Mucosa of rectum (tissue), 2 donors: ENCODE measurements around the gene ZNF296.

ENCODE experiments used
- H3K27ac ChIP-seq, 2 donors: one replicate each; pipeline ENCODE4 v1.7.0; 2013; ENCODE audit warnings: inconsistent platforms in 2 of 2, low read depth in 2 of 2, low read length in 2 of 2
- H3K27me3 ChIP-seq, 2 donors: one replicate each; pipeline ENCODE4 v1.7.0; 2013; ENCODE audit warnings: low read length in 2 of 2; ENCODE audit not compliant: control insufficient read depth in 2 of 2, insufficient read depth in 2 of 2
- H3K36me3 ChIP-seq, 2 donors: one replicate each; pipeline ENCODE4 v1.7.0; 2013; ENCODE audit warnings: low read length in 2 of 2; ENCODE audit not compliant: control insufficient read depth in 2 of 2, insufficient read depth in 2 of 2
- H3K4me1 ChIP-seq, 2 donors: one replicate each; pipeline ENCODE4 v1.7.0; 2013; ENCODE audit warnings: low read length in 2 of 2, mild to moderate bottlenecking in 1 of 2; ENCODE audit not compliant: control insufficient read depth in 2 of 2, insufficient read depth in 2 of 2
- H3K4me3 ChIP-seq, 2 donors: one replicate each; pipeline ENCODE4 v1.7.0; 2013; ENCODE audit warnings: low read length in 2 of 2
- H3K9ac ChIP-seq, 2 donors: one replicate each; pipeline ENCODE4 v1.7.0; 2013; ENCODE audit warnings: low read length in 2 of 2, low read depth in 1 of 2, mild to moderate bottlenecking in 1 of 2
- H3K9me3 ChIP-seq, 2 donors: one replicate each; pipeline ENCODE4 v1.7.0; 2013; ENCODE audit warnings: low read length in 2 of 2; ENCODE audit not compliant: control insufficient read depth in 2 of 2
- donor health status: healthy.
- donor health status: Normal muscosa, but diverticular disease.

Gene ZNF296

DNA sequence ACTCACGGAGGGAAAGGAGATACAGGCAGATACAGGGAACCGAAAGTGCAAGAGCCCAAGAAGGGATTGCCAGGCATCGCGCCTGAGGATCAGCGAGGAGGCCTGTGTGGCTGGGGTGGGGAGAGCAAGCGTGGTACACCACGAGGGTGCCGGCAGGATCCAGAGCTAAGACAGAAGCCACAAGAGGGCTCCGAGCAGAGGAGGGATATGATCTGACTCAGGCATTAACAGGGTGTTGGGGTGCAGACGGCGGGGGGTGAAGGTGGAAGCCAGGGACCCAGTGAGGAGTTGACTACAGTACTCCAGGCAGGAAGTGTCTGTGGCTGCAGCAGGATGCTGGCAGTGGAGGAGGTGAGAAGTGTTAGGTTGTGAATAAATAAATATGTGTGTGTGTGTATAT, 11.3 kb upstream of the ZNF296 start:
- H3K9me3 ChIP-seq: no peaks in the 10 kb centered on the region
- H3K9ac ChIP-seq: no peak overlapping the region
- no peak overlapping the region for H3K27ac ChIP-seq

DNA sequence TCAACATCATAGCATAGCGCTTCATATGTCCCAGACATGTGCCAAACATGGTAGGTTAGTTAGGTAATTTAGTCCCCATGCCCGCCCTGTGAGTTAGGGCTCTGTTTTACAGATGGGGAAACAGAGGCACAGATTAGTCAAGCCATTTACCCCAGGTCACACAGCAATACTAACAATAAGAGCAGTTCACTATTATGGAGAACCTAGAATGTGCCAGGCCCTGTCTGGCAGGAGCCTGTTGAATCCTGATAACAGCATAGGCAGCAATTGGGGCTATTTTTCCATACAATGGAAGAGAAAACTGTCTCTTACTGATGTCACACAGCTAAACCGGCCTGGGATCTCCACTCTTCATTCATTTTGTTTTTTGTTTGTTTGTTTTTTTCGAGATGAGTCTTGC, 10.2 kb upstream of the ZNF296 start:
- Histone ChIP-seq H3K36me3 (peaks cover 20 to 22% of the 10 kb centered on the region in 2 donors), H3K4me1 (peaks cover 12 to 15% of the 10 kb centered on the region in 2 donors), H3K27me3 (no peaks in the 10 kb centered on the region), H3K9me3 (no peaks in the 10 kb centered on the region), H3K4me3 (no peak overlapping the region), H3K9ac (no peak overlapping the region), H3K27ac (no peak overlapping the region)

More for the DNA sequence above, 11.3 kb upstream of the ZNF296 start:
- peaks cover 13% of the 10 kb centered on the region in 2 donors for H3K36me3 ChIP-seq
- no peaks in the 10 kb centered on the region for H3K27me3 ChIP-seq
- H3K4me1 ChIP-seq: peaks cover 12 to 18% of the 10 kb centered on the region in 2 donors
- H3K4me3 ChIP-seq: no peak overlapping the region

DNA sequence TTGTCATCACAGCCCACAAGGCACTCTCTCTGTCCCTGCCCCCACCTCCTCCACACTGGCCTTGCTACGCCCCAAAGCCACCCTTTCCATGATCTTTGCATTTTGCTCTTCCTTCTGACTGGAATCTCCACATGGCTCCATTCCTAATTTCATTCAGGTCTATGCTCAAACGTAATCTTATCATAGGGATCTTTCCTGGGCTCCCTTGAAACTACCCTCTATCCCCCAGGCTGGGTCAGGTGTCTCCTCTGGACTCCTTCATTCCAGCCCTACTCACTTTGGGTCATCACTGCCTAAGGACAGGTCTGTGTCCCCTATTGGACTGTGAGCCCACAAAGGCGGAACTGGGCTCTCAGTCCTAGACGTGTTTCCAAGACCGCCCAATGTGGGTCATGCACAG, 5.9 kb upstream of the ZNF296 start:
- Histone ChIP-seq H3K4me1 (peaks cover 22 to 26% of the 10 kb centered on the region in 2 donors), H3K4me3 (no peak overlapping the region)

DNA sequence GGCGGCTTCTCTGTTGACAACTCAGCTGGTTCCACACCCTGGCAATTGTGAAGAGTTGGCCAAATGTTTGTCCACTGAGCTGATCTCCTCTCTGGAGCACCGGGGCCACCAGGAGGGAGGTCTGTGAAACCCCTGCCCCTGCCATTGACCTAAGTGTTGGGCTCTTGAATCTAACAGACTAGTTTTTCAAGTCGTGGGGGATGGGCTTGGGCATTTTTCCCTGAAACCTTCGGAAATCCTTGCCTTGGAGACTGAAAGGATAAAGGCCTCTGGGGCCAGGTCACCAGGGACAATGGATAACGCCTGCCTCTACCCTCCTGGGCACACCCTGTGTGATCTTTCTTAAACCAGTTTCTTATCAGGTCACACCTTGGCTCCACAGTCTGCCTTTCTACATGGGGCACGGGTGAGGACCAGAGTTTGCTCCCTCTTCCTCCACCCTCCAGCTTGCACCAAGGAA, 3.7 kb upstream of the ZNF296 start:
- Histone ChIP-seq H3K4me3 (peak overlapping the region; percentile 85 to 94), H3K9me3 (no peaks in the 10 kb centered on the region), H3K27ac (peak overlapping the region; percentile 70 to 83), H3K4me1 (peaks cover 36% of the 10 kb centered on the region in 2 donors), H3K9ac (peak overlapping the region; percentile 74 to 90), H3K27me3 (no peaks in the 10 kb centered on the region), H3K36me3 (peaks cover 7 to 12% of the 10 kb centered on the region in 2 donors)

More for the DNA sequence above, 5.9 kb upstream of the ZNF296 start:
- no peaks in the 10 kb centered on the region for H3K9me3 ChIP-seq
- H3K27me3 ChIP-seq: no peaks in the 10 kb centered on the region
- no peak overlapping the region for H3K9ac ChIP-seq
- no peak overlapping the region for H3K27ac ChIP-seq
- peaks cover 10 to 19% of the 10 kb centered on the region in 2 donors for H3K36me3 ChIP-seq

DNA sequence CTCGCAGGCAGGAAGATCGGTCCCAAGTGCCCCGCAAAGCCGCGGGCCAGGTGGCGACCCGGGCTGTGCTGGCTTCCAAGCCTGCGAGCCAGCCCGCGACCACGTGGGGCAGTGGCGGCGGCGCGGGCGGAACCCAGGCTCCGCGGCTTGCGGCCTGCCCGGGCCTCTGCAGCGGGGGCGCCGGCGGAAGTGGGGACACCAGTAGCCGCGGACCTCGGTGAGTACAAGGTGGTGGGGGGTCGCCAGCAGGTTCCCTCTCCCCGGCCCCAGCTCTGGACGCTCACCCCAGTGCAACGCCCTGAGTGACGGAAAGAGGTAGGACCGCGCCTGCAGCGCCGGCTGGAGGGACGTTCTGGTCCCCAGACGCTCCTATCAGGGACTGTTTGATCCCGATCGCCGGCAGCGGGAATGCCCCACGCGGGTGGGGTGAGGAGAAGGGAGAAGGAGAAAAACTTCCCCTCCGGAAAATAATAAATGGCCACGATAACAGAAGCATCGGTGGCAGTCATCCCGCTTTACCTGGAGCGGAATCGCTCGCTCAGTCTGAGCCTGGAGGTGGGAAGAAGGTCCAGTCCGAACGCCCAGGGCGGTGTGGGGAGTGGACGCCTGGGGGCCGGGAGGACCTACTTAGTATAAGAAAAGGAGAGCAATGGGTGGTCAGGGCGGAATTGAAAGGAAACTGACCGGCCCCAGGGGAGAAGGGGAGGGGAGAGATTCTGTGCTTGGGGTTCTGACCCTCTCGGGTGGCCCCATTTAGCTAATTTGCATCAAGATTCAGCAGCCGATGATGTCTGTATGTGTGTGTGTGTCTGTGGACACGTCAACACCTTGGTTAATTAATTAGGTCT, 3.0 kb upstream of the ZNF296 start, which contains the start of gene GEMIN7:
GEMIN7 (plus strand) TSS at position 198 of the 848 bp plus-strand sequence. CDS start 10,855 bp downstream, outside the sequence.
- peaks cover 7 to 12% of the 10 kb centered on the region in 2 donors for H3K36me3 ChIP-seq
- peak within 1 kb of the TSS; percentile 70 to 83 for H3K27ac ChIP-seq
- no peaks in the 10 kb centered on the region for H3K27me3 ChIP-seq
- H3K4me3 ChIP-seq: peak within 1 kb of the TSS; percentile 85 to 94
- peaks cover 36 to 39% of the 10 kb centered on the region in 2 donors for H3K4me1 ChIP-seq
- no peaks in the 10 kb centered on the region for H3K9me3 ChIP-seq
- peak within 1 kb of the TSS; percentile 74 to 90 for H3K9ac ChIP-seq

DNA sequence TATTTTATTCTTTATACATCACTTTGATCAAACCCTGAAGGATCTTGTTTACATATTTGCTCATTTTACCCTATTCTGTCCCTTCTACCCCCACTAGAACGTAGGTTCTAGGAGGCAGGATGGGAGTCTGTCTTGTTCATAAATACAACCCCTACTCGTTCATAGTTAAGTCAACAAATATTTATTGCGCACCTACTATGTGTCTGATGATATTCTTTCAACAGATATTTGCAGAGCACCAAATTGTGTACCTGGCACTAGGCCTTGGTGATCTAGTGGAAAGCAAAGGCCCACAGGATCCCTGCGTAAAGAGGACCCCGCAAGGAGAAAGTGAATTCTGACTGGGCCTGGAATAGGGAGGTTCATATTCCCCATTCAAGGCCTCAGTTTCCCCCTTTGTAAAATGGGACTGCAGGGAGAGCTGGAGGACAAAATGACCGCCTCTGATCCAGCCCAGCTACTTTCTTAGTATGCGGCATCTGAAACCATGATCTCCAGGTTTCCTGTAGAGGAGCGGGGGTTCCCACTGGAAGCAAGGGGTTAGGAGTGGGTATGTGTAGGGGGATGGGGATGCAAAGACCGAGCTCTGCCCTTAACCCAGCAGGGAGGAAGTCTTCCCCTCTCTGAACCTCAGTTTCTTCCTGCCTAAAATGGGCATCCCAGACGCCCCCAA, 2.2 kb upstream of the ZNF296 start:
- H3K4me1 ChIP-seq: peaks cover 36 to 39% of the 10 kb centered on the region in 2 donors

DNA sequence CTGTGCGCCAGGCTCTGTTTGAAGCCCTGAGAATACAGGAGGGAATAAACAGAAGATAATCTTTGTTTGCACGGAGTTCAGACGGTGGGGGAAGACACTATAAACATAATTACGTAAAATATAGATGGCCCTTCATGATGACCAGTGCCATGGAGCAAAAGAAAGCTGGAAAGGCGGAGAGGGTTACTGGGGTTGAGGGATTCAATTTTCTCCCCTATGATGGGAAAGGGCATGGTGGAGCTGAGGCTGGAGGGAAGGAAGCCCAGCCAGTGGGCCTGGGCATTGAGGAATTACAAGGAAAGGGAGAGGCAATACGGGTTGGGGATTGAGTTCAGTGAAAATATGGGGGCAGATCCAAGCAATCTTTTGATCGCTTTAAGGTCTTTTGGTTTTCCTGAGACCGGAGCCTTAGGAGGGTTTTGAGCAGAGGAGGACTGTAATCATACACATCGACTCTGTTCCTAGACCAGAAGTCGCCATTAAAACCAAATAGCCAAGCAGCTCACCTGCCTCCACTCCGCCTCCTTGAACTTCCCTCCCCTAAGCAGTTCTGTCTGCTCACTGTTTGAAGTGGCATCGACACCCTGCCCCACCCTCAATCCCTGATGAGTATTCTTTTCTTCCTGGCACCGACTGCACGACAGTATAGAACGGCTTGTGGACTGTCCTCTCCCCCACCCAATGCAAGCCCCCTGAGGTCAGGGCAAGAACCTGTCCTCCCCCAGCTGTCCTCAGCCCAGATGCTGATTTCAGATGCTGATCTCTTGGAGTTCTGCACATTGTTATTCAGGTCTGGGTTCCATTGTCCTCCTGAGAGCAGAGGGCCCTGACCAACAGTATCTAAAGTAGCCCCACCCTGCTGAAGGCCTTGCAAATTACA, 813 bp upstream of the ZNF296 start:
- Histone ChIP-seq H3K27me3 (no peaks in the 10 kb centered on the region), H3K4me3 (peak overlapping the region; percentile 62 to 87), H3K4me1 (peaks cover 36 to 39% of the 10 kb centered on the region in 2 donors), H3K27ac (peak overlapping the region; percentile 94 to 95), H3K36me3 (peaks cover 8 to 9% of the 10 kb centered on the region in 2 donors), H3K9ac (peak overlapping the region; percentile 52 to 83), H3K9me3 (no peaks in the 10 kb centered on the region)

More for the DNA sequence above, 2.2 kb upstream of the ZNF296 start:
- Histone ChIP-seq H3K27me3 (no peaks in the 10 kb centered on the region), H3K36me3 (peaks cover 7 to 12% of the 10 kb centered on the region in 2 donors), H3K4me3 (peak overlapping the region; percentile 85 to 94), H3K9me3 (no peaks in the 10 kb centered on the region), H3K9ac (peak overlapping the region; percentile 70 to 90), H3K27ac (peak overlapping the region; percentile 70 to 83)

DNA sequence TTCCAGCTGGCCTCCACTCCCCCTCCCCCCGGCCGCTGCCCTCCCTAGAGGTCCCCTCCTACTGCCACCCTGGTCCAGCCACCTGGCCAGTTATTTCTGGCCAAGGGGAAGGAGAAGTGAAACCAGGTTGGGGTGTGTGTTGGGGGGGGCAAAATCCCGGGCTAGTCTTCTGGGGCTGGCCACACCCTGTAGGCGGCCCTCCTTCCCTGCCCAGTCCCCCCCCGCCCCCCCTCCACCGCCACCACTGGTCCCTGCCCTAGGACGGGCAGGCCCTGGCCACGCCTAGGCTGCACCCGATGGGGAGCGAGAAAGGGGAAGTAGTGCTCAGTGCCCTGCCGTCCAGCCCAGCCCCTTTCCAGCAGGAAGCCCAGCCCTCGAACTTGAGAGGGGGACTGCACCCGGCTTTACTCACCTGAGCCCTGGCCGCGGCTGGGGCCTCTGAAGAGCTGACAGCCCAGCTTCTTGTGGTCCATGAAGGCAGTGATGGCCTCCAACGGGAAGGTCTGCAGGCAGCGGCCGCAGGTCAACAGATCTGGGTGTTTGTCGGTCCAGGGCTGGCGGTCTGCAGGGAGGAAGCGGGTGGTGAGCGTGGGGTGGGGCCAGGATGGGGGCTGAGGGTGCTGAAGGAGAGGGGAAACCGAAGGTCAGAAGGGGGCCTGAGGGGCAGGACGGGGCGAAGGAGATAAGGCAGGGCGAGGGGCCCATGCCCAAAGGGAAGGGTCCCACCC, 813 bp downstream of the ZNF296 start:
- Histone ChIP-seq H3K4me1 (peaks cover 31 to 35% of the 10 kb centered on the region in 2 donors), H3K4me3 (peak overlapping the region; percentile 77 to 87), H3K36me3 (peaks cover 16 to 17% of the 10 kb centered on the region in 2 donors), H3K9me3 (no peaks in the 10 kb centered on the region), H3K9ac (peak overlapping the region; percentile 79 to 83), H3K27ac (peak overlapping the region; percentile 94 to 95), H3K27me3 (no peaks in the 10 kb centered on the region)

DNA sequence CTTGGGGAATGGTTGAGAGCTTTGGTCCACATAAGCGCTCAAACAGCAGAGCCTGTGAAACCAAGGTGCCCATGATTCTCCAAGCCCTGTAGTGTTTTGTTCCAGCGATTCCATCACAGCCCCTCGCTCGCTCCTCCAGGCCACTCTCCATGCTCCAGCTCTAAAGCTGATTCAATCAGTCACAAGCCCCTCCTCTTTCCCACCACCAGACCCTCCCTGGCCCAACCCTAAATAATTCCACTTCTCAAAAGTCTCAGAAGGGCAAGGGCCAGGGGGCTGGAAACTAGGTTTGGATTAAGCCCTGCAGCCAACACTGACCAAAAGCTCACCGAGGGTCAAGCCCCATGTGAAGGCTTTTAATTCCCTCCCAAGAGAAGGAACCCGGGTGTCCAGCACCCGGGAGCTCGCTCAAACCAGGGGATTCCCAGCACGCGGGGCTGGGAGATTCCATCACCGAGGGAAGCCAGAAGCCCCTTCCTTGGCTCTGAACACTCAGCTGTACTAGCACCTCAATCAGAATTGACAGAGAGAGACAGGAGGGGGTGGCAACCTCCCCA, 1.5 kb downstream of the ZNF296 start:
- Histone ChIP-seq H3K36me3 (peaks cover 22 to 24% of the 10 kb centered on the region in 2 donors), H3K9me3 (no peaks in the 10 kb centered on the region), H3K4me1 (peaks cover 25 to 28% of the 10 kb centered on the region in 2 donors), H3K4me3 (peak overlapping the region; percentile 49 to 65), H3K27me3 (no peaks in the 10 kb centered on the region), H3K27ac (peak overlapping the region; percentile 59 to 72), H3K9ac (peak overlapping the region in 1 of 2 donors; percentile 53)
